Thyroid gland (tissue), 4 donors: Measurements from ENCODE around the gene OR10A4.

Source experiments
- POLR2A ChIP-seq, 2 donors: fragments of 450-650 bp; IDR thresholded peaks; one replicate each; pipeline ENCODE4 v1.6.1; 2017; ENCODE audit warnings: antibody characterized with exemption in 2 of 2, mild to moderate bottlenecking in 2 of 2, moderate library complexity in 1 of 2
- TF ChIP-seq, protein P1 (sequence below), 6 experiments: fragments of 200-600 bp in 3 of 6; fragments of 450-650 bp in 3 of 6; sonication (generic) in 3 of 6; IDR thresholded peaks; one replicate each; pipeline ENCODE4 v1.5.1; 2016 to 2019; ENCODE audit warnings: antibody characterized with exemption in 6 of 6, mild to moderate bottlenecking in 2 of 6, inconsistent platforms in 1 of 6, moderate library complexity in 1 of 6

DNA sequence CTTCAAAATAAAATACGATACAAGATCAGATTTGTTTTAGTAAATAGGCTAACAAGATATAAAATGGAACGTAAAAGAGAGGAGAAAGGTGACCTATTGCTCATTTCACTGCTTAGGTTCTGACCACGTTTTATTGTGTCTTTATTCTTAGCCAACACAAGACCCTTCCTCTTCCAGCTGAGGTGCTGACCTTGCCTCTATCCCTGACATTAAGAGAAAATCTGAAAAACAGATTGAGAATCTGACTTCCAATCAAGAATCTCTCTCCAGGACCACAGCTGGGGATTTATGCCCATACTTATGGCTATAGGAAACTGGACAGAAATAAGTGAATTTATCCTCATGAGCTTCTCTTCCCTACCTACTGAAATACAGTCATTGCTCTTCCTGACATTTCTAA is 31.0 kb upstream of the OR10A4 start, which contains the start of gene OR10A5:
- no peak for TF ChIP-seq POLR2A (IDR thresholded peaks at IDR 0.05)
- TF ChIP-seq, protein P1, sequence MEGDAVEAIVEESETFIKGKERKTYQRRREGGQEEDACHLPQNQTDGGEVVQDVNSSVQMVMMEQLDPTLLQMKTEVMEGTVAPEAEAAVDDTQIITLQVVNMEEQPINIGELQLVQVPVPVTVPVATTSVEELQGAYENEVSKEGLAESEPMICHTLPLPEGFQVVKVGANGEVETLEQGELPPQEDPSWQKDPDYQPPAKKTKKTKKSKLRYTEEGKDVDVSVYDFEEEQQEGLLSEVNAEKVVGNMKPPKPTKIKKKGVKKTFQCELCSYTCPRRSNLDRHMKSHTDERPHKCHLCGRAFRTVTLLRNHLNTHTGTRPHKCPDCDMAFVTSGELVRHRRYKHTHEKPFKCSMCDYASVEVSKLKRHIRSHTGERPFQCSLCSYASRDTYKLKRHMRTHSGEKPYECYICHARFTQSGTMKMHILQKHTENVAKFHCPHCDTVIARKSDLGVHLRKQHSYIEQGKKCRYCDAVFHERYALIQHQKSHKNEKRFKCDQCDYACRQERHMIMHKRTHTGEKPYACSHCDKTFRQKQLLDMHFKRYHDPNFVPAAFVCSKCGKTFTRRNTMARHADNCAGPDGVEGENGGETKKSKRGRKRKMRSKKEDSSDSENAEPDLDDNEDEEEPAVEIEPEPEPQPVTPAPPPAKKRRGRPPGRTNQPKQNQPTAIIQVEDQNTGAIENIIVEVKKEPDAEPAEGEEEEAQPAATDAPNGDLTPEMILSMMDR (IDR thresholded peaks at IDR 0.05) = no peak
